GM18861 (cell line): ENCODE measurements around the gene NRARP.
"Not testable (repeated sequence)": the region's sequence is repeated elsewhere in the genome, so short reads cannot be mapped to it uniquely, and the experiment has no call there.

Experiments
- ATAC-seq: cut with Tn5 transposase; IDR thresholded peaks from one replicate; pipeline ENCODE4 v1.9.1; 2021; ENCODE audit not compliant: unreplicated experiment

The NRARP gene

GRCh38 chr9:137266162-137266527 is 35.9 kb downstream of the NRARP start:
- no peak for ATAC-seq

GRCh38 chr9:137265496-137266161 is 36.4 kb downstream of the NRARP start:
- no peak for ATAC-seq

GRCh38 chr9:137264067-137264466 is 38.0 kb downstream of the NRARP start:
- no peak for ATAC-seq

GRCh38 chr9:137263506-137263905 is 38.6 kb downstream of the NRARP start:
- no peak for ATAC-seq

GRCh38 chr9:137262909-137263285 is 39.2 kb downstream of the NRARP start:
- ATAC-seq, result no peak

GRCh38 chr9:137262173-137262908 is 39.7 kb downstream of the NRARP start:
- not testable (repeated sequence) for ATAC-seq

GRCh38 chr9:137256856-137257255 is 45.2 kb downstream of the NRARP start:
- no peak for ATAC-seq

- ATAC-seq, result no peak
Observed at GRCh38 chr9:137256362-137256761, 45.7 kb downstream of the NRARP start.

- peak; percentile 25 for ATAC-seq
Observed at GRCh38 chr9:137255448-137256114, 46.5 kb downstream of the NRARP start.

- ATAC-seq, result peak; percentile 60
Observed at GRCh38 chr9:137254624-137255447, 47.2 kb downstream of the NRARP start, which contains the start of gene NELFB. TSS of gene NELFB (plus strand) at chr9:137255327.

GRCh38 chr9:137253717-137254623 is 48.1 kb downstream of the NRARP start:
- no peak for ATAC-seq

- ATAC-seq, result no peak
Observed at GRCh38 chr9:137252555-137253506, 49.2 kb downstream of the NRARP start.

- ATAC-seq, result no peak
Observed at GRCh38 chr9:137251490-137252268, 50.4 kb downstream of the NRARP start.

- no peak for ATAC-seq
Observed at GRCh38 chr9:137251194-137251461, 50.9 kb downstream of the NRARP start, which contains the start of gene STPG3. TSS of gene STPG3 (plus strand) at chr9:137251286. CDS start at chr9:137251287, 1 bp downstream.

GRCh38 chr9:137250329-137251193 is 51.5 kb downstream of the NRARP start:
- no peak for ATAC-seq
